Measurements from ENCODE around the gene EYA2.

DNA sequence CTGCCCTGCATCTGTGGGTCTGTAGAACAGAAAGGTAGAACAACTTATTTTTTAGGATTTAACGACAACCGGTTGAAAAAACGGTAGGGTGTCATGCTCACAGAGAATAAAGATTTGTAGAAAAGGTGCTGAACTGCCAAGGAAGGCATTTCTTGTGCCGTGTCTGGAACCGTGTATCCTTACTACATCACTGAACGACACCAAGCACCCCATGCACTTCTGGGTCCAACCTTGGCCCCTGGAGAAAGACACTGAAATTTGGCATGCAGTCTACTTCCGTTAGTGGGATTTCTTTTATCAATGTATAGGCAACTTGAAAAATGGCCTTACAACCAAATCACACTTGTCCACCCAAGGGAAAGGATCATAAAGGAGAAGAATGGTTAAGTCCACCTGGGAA, 316.4 kb downstream of the EYA2 start:
- TF ChIP-seq PATZ1 (CRISPR knock-in tag; IDR thresholded peaks at IDR 0.05; ENCODE audit: borderline replicate concordance), result no peak
- TF ChIP-seq RARB (CRISPR knock-in tag; IDR thresholded peaks at IDR 0.05), result no peak
- TF ChIP-seq ZNF565 (CRISPR knock-in tag; conservative IDR thresholded peaks at IDR 0.05; ENCODE audit: low read depth), result no peak
- no peak for TF ChIP-seq ARNTL (CRISPR knock-in tag; IDR thresholded peaks at IDR 0.05; ENCODE audit: borderline replicate concordance, low read depth)
- no peak for TF ChIP-seq ZFP3 (CRISPR knock-in tag; IDR thresholded peaks at IDR 0.05)
- TF ChIP-seq ISL1 (CRISPR knock-in tag; IDR thresholded peaks at IDR 0.05), result no peak
- TF ChIP-seq GLIS3 (CRISPR knock-in tag; IDR thresholded peaks at IDR 0.05), result no peak
- no peak for TF ChIP-seq ESRRG (CRISPR knock-in tag; IDR thresholded peaks at IDR 0.05)
- TF ChIP-seq SNAI2 (CRISPR knock-in tag; IDR thresholded peaks at IDR 0.05), result no peak
- TF ChIP-seq ZNF70 (CRISPR knock-in tag; IDR thresholded peaks at IDR 0.05), result no peak
- TF ChIP-seq ZNF8 (CRISPR knock-in tag; IDR thresholded peaks at IDR 0.05), result no peak

All from SK-N-SH treated with all-trans-retinoic acid at 6 μM for 48 hours (cell line).